ENCODE results near the gene TOMM40L.

GRCh38 chr1:161219078-161219892 lies 6.6 kb upstream of the TOMM40L start:
- TF ChIP-seq CTCF (IDR thresholded peaks at IDR 0.05) (no peak), POLR2A (IDR thresholded peaks at IDR 0.05) (no peak)
